CD4-positive, alpha-beta T cell treated with Interleukin-17A for 4 hours (primary cell): ENCODE measurements around the gene TRAK1.

ENCODE experiments used
- DNase-seq: peaks from one replicate; pipeline ENCODE4 v3.0.0-alpha.2; 2020; ENCODE audit warnings: mixed read lengths

TRAK1 gene

DNA sequence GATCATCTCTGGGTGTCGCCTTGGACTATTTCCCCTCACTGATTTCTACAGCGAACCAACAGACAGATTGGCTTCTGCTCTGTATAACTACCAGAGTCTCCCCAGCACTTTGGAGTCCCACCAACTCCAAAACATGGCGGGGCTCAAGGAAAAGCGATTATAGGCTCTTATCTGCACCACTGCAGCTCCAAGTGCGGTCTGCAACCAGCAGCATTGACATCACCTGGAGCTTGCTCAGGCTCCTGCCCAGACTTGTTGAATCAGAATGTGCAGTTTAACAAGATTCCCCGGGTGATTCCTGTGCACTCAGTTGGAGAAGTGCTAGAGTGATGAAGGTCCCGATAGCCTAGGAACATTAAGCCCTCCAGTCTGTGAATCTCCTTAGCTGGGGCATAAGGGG is 165.8 kb downstream of the TRAK1 start:
- DNase-seq: no peak

DNA sequence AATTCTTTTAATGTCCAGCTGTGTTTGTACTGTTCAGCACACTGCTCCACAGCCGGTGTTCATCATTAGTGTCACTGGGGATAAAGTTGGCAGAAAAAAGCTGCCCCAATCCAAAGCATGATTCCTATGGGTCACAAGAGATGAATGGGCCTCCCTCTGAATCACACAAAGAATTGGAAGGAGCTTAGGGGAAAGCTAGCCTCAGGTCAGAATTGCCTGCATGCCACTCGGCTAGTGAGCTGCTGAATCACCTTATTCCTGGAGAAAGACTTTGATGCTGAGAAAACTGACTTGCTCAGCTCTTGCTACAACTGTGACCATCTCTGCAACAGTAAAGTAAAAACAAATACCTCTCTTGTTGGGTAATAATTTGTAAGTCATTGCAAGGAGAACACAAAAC is 171.4 kb downstream of the TRAK1 start:
- no peak for DNase-seq

DNA sequence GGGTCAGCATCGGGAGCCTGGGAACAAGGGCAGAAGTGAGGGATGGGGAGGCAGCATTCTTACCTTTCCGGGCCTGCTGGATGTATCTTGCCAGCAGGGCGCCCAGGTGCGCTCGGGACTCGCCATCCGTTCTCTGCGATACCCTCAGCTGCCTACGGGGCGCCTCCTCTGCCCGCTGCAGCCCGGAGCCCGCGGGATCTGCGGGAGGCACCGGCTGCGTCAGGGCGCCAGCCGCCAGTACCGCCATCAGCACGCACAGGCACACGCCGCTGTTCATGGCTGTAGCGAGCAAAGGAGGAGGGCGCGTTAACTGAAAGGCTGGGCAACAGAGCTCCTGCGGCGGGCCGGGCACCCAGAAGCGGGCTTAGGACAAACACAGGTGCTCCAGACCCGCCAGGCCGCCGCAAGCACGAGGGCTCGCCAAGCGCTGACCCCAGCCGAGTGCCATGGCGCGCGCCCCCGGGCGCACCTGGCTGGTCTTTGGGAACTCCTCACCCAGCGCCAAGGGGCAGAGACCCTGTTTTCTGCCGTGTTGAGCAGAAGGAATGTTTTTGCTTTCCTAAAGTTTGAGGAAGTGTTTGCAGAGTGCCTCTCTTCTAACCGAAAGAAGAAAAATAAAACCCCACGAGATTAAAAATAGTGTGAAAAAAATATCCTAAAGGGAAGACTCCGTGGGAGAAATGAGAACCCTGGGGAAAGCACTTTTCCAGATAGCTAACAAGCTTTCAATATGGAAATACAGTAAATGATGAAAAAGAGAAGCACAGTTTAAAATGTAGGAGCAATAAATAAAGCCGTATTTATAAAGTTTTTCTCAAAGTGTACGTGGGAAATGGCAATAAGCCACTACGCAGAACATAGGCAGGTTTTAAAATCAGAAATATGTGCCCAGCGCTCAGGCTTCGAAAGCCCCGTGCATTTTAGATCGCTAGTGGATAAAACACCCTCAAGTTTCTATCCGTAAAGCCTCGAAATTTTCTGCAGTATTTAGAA is 172.5 kb downstream of the TRAK1 start:
- no peak for DNase-seq

DNA sequence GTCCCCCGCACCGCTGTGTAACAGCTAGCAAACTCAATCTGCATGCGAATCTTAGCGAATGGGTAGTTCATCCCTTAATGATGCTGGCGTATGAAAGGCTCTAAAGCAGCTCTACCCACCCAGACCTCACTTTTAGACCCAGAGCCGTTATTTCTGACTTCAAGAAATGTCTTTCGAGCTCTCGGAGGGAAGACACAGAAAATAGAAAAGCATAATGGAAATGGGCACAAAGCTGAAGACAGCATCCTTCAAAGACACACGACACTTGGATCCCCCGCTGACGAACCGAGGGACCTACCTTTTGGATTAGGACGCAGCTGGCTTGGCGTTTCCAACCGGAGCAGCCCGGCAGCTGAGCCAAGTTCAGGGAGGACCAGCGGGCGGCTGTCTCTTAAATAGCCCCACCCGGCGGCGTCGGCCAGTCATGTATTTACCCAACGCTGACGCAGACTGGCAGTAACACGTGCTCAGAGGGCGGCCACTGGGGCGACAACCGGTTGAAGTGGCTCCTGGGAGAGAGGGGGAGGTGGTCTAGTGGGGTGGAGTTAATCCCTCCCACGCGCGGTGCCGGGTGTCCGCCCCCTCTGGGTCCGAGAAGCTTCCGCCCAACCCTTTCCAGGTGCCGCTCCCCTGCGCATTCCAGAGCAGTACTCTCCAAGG is 173.4 kb downstream of the TRAK1 start:
- DNase-seq: no peak

DNA sequence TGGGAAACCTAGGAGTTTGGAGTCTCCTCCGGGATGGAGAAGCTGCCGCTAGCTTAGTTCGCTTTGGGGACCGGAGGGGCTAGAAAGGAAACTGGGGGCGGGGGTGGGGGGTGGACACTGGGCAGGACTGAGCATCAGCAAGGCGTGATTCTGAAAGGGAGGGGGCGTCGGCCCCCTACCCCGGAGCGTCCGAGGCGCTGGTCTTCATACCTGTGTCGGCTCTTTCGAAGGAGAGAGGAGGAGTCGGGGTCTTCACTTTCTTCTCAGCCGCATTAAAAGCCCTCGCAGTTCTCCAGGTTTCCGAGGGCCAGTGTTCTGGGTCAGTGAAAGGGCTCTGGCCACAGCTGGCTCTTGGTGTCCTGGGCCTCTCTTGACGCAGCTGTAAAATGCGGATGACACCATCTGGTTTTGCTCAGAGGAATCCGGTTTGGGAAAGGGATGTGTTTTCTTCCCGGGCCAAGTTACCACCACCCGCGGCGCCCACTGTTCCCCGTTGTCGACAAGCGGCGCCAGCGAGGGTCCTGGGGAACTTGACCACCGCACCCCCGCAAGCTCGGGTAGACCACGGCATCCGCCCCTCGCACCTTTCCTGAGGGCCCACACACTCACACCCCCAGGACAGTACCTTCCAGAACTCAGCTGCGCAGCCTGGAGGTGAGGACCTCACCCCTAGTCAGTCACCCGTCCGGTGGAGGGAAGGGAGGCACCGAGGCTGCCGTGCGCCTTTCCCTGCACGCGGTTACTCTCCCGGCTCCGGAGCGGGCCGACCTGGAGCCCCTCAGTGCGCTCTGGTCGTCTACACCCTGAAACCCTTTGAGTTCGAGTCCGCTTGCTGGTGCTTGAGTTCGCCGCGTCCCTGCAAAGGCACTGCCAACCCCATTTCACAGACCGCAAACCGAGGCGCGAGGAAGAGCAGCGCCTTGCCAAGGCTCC is 174.2 kb downstream of the TRAK1 start:
- DNase-seq: no peak

DNA sequence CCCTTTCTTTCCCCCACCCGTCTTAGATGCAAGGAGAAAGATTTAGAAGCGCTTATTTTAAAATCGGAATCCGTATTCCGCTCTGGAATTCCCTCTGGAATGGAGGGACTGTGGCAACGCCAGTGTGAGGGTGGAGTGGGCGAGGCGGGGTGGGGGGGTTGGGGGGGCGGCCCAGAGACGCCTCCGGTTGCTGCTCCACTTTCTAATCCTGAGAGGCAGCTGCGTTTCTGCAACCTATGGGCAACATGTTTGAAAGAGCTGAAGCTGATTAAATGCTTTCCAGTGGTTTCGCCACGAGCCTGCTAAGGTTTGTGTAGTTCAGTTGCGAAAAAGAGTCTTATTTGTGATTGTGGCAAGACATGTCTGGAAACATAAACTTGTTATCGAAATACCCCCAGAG is 174.9 kb downstream of the TRAK1 start, which contains the start of gene CCK:
Gene CCK, minus strand, starts transcription at position 101 of the 400 bp plus-strand sequence. CDS start 2,555 bp downstream, outside the sequence.
- DNase-seq: no peak

DNA sequence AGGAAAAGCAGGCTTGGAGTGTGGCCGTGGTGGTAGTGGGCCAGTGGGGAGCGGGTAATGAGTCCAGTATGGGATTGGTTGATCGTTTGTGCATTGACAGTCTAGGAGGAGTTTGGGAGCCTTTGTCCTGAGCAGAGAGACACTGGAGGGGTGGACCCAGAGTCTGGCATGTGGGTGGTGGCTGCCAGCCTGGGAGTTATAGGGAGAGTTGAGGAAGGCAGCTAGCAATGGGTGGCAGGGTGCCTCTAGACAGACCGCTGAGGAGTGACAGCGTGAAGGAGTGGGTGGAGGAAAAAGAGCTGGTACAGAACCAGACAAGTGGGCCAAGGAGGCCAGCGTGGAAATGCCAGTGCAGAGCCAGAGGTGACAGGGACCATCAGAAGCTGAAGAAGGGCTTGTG is 176.7 kb downstream of the TRAK1 start:
- DNase-seq: no peak

DNA sequence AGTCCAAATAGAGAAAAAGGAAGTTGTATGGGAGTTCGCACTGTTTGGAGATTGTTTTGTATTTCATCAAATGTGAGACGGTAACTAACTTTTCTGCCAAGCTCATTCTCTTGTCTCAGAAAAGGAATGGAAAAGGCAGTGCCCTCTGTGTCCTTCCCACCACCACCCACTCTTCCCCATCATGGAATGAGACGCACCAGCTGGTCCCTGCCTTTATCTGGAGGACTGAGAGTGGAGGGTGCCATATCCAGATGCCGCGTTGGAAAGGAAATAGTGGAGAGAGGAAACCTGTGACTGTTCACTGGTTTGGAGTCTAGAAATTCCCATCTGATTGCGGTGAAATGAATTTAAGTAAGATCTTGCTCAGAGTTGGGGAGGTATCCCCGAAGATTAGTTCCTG is 178.5 kb downstream of the TRAK1 start:
- no peak for DNase-seq

DNA sequence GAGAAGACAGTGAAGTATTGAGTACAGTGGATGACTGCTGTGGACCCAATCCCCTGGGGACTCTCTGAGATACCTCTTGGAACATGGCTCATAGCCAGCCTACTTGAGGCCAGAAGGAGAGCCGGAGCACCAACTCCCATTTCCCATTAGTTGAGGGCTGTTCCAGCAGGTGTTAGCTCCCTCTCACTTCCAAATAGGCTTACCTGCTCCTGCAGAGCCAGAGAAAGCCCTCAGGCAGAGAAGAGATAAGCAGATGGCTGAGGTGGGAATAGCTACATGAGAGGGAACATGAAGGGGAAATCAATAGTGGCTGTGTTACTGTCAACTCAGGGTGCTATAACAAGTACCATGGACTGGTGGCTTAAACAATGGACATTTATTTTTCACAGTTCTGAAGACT is 179.4 kb downstream of the TRAK1 start:
- DNase-seq: no peak

DNA sequence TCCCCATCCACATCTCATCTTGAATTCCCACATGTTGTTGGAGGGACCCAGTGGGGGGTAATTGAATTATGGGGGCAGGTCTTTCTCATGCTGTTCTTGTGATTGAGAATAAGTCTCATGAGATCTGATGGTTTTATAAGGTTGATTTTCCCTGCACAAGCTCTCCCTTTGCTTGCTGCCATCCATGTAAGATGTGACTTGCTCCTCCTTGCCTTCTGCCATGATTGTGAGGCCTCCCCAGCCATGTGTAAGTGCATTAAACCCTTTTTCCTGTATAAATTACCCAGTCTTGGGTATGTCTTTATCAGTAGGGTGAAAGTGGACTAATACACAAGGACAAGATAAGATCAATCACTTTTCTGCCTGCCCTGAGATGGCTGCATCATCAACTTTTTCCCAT is 180.6 kb downstream of the TRAK1 start:
- DNase-seq: no peak

DNA sequence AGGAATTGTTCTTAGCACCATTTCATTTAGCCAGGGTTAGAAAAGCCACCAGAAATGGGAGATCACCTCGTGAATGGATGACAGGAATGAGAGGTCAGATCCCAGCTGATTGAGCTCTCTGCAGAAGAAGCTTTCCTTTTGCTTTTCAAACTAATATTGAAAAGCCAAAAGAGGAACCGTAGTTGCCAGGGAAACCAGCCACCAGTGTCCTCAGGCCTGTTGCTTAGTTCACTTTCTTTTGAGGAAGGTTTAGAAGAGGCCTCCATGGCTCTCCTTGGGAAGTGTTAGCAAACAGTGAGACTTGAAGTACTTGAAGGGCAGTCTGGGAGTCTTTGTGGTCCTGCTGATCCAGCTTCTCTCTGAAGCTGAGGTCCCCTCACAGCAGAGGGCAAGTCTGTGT is 182.2 kb downstream of the TRAK1 start:
- DNase-seq: no peak

DNA sequence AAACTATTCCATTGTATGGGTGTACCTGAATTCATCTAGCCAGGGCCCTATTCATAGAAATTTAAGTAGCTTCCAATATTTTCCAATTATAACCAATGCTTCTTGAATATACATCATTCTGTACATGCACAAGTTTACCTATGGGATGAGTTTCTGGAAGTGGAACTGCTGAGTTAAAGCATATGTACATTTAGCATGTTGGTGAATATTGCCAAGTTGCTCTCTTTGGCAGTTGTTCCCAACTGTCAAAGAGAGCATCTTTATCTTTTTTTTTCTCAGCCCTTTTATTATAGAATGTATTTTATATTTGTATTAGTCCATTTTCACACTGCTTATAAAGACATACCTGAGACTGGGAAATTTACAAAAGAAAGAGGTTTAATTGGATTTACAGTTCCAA is 183.1 kb downstream of the TRAK1 start:
- DNase-seq: no peak

DNA sequence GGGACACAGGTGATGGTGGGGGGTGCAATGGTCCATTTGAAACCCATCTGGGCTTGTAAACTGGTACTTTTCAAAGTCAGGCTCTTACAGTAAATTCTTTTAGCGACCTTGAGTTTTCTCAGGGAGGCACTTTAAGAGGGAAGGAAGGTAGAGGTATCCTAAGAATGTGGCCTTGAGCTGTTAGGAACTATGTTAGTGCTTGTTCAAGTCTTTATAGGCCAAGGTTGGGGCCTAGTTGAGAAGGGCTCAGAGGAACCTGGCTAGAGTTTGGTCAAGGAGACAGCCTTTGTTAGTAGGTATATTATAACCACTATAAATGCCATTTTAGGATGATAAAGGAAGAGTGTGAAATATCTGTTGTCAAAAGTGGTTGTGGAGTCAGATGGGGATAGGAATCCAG is 184.1 kb downstream of the TRAK1 start:
- no peak for DNase-seq
